Stimulated activated memory B cell treated with anti-CD40 and anti-IgM and Interleukin-4, amounts not matched to agents 10 μg/mL and 1 μg/mL and 100 μg/mL, for 72 hours (primary cell): Measurements from ENCODE around the gene ALAD.

ENCODE experiments used
- ATAC-seq: fragments of 150-1000 bp; cut with Tn5 transposase; 2 replicates; pipeline ENCODE4 v1.10.0; 2021
- H3K27ac Mint-ChIP-seq: one replicate; pipeline ENCODE4 v1.8.0; 2022; ENCODE audit warnings: mild to moderate bottlenecking, mixed read lengths
- H3K27me3 Mint-ChIP-seq: one replicate; pipeline ENCODE4 v1.8.0; 2022; ENCODE audit warnings: mixed read lengths
- H3K36me3 Mint-ChIP-seq: one replicate; pipeline ENCODE4 v1.8.0; 2022; ENCODE audit warnings: mixed read lengths
- H3K4me1 Mint-ChIP-seq: one replicate; pipeline ENCODE4 v1.8.0; 2022; ENCODE audit warnings: mixed read lengths
- H3K4me3 Mint-ChIP-seq: one replicate; pipeline ENCODE4 v1.8.0; 2022; ENCODE audit warnings: mild to moderate bottlenecking, moderate library complexity, mixed read lengths
- H3K9me3 Mint-ChIP-seq: one replicate; pipeline ENCODE4 v1.8.0; 2022; ENCODE audit warnings: mixed read lengths

The ALAD gene

DNA sequence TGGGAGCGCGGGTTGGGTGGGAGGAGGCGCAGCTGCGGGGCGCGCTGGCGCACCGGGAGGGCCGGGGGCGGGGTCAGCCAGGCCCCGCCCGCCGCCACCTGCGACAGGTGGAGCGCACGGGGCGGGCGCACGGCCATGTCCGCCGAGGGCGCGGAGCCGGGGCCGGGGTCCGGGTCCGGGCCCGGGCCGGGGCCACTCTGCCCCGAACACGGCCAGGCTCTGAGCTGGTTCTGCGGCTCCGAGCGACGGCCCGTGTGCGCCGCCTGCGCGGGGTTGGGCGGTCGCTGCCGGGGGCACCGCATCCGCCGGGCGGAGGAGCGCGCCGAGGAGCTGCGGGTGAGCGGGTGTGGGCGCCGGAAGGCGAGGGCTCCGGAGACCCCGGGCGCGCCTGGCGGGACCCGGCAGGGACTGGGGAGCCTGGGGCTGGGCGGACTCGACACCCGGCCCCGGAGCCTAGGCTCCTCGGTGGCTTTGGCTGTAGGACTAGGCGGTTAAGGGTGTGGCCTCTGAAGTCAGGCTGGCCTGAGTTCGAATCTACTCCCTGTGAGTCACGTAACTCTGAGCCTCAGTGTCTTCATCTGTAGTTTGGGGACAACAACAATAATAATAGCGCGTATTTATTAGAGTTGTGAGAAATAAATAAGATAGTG, 51.5 kb downstream of the ALAD start, which contains the start of gene BSPRY:
BSPRY (plus strand) TSS at position 97 of the 650 bp plus-strand sequence; CDS start at position 136, 39 bp downstream.
- Mint-ChIP-seq H3K27ac (peak within 1 kb of the TSS; percentile 62), H3K36me3 (no peaks in the 10 kb centered on the region), H3K4me1 (peaks cover 29% of the 10 kb centered on the region), H3K9me3 (no peaks in the 10 kb centered on the region), H3K4me3 (peak within 1 kb of the TSS; percentile 77), H3K27me3 (peaks cover 26% of the 10 kb centered on the region)
- ATAC-seq, result peak; percentile 63

- peak overlapping the region; percentile 74 for H3K4me3 Mint-ChIP-seq
- no peak for ATAC-seq
- H3K36me3 Mint-ChIP-seq, result no peaks in the 10 kb centered on the region
- H3K9me3 Mint-ChIP-seq, result no peaks in the 10 kb centered on the region
- H3K27ac Mint-ChIP-seq, result no peak overlapping the region
- peaks cover 26% of the 10 kb centered on the region for H3K27me3 Mint-ChIP-seq
- peaks cover 29% of the 10 kb centered on the region for H3K4me1 Mint-ChIP-seq
Observed at GRCh38 chr9:113349066-113349444, 52.0 kb downstream of the ALAD start.

GRCh38 chr9:113348437-113348836, 52.6 kb downstream of the ALAD start:
- H3K9me3 Mint-ChIP-seq, result no peaks in the 10 kb centered on the region
- H3K4me3 Mint-ChIP-seq, result no peak overlapping the region
- no peak overlapping the region for H3K27ac Mint-ChIP-seq
- no peaks in the 10 kb centered on the region for H3K36me3 Mint-ChIP-seq
- H3K4me1 Mint-ChIP-seq, result peaks cover 29% of the 10 kb centered on the region
- ATAC-seq, result no peak
- H3K27me3 Mint-ChIP-seq, result peaks cover 26% of the 10 kb centered on the region

- ATAC-seq, result no peak
- Mint-ChIP-seq H3K27me3 (peaks cover 9% of the 10 kb centered on the region), H3K27ac (no peak overlapping the region), H3K36me3 (no peaks in the 10 kb centered on the region), H3K4me1 (peaks cover 11% of the 10 kb centered on the region), H3K4me3 (no peak overlapping the region), H3K9me3 (no peaks in the 10 kb centered on the region)
Observed at GRCh38 chr9:113345671-113346070, 55.4 kb downstream of the ALAD start.

DNA sequence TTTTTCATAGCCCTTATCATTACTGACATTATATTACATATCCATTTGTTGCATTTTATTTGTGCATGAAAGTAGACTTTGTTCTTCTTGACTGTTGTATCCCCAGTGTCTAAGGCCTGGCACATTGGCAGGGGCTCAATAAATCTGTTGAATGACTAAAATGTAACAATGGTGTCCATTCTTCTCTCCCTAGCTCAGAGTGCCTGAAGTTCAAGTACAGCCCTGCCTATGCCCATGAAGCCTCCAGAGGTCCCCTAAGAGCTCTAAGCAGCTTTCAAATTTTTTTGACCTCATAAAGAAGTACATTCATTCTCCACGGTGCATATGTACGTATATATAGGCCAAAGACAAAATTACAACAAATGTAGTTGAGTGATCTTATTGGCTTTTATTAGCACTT, 55.9 kb downstream of the ALAD start:
- no peaks in the 10 kb centered on the region for H3K36me3 Mint-ChIP-seq

GRCh38 chr9:113343732-113344231, 57.3 kb downstream of the ALAD start:
- Mint-ChIP-seq H3K9me3 (no peaks in the 10 kb centered on the region), H3K4me3 (no peak overlapping the region), H3K36me3 (no peaks in the 10 kb centered on the region), H3K4me1 (peaks cover 15% of the 10 kb centered on the region), H3K27ac (no peak overlapping the region), H3K27me3 (peaks cover 8% of the 10 kb centered on the region)
- no peak for ATAC-seq

More for the DNA sequence above, 55.9 kb downstream of the ALAD start:
- no peaks in the 10 kb centered on the region for H3K9me3 Mint-ChIP-seq
- H3K27ac Mint-ChIP-seq, result no peak overlapping the region
- peaks cover 4% of the 10 kb centered on the region for H3K27me3 Mint-ChIP-seq
- no peak for ATAC-seq
- no peak overlapping the region for H3K4me3 Mint-ChIP-seq
- peaks cover 11% of the 10 kb centered on the region for H3K4me1 Mint-ChIP-seq

DNA sequence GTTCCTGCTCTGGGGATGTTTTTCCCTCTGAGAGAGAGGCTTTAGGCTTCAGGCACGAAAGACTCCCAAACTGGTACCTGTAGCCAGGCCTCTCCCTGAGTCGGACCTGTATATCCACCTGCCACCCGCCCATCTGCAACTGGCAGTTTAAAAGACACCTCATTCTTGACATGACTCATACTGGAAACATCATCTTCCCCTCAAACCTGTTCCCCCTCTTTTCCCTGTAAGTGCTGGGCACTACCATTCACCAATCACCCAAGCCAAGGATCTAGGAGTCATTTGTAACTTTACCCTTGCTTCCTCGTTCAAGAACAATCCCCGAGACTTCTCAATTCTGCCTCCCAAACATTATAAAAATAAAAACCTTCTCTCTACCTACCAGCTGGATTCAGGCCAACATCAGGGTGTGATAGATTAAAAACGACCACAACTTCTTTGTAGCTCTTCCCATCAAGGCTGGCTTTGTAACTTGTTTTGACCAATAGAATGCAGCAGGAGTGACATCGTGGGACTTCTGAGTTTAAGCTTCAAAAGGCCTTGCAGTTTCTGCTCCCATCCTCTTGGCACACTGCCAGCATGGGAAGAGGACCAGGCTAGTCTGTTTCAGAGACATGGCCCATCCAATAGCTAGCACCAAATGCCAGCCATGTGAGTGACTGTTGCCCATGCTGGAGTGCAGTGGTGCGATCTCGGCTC, 59.2 kb downstream of the ALAD start:
- Mint-ChIP-seq H3K4me1 (peaks cover 15% of the 10 kb centered on the region), H3K9me3 (no peaks in the 10 kb centered on the region), H3K27ac (no peak overlapping the region), H3K27me3 (peaks cover 10% of the 10 kb centered on the region), H3K36me3 (no peaks in the 10 kb centered on the region), H3K4me3 (no peak overlapping the region)
- ATAC-seq, result no peak

DNA sequence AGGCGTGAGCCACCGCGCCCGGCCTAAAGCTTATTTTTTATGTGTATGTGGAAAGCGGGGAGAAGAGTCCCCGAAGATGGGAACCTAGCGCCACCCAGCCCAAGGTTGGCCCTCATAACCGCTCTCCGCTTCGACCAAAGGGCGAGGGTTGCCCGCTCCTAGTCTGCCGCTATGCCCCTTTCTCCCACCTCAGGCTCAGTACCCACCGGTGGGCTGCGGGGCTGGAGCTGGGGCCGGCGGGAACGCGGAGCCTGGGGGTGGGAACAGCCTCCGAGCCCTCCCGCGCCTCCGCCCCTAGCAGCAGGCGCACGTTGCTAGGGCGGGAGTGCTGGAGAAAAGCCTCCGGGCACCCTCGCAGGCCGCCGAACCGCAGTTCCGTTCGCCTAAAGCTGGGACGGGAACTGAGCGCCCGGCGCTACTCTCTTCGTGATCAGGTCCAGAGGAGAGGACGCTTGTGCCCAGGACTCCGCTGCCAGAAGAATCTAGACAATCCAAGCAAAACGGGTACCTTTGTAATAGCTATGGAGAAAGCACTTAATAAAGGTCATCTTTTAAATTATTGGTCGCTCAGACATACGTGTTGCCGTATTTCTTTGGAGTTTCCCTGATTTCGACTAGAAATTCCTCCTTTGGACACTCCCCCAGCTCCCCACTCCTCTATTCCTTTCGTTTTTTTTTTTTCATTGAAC, 60.9 kb downstream of the ALAD start, which contains the start of gene WDR31:
WDR31 (minus strand) TSS at position 265 of the 689 bp plus-strand sequence. CDS start 8,253 bp downstream, outside the sequence.
- peak within 1 kb of the TSS; percentile 91 for H3K4me3 Mint-ChIP-seq

GRCh38 chr9:113337714-113338113, 63.4 kb downstream of the ALAD start:
- ATAC-seq, result no peak
- Mint-ChIP-seq H3K27me3 (peaks cover 10% of the 10 kb centered on the region), H3K9me3 (no peaks in the 10 kb centered on the region), H3K36me3 (no peaks in the 10 kb centered on the region), H3K4me1 (peaks cover 15% of the 10 kb centered on the region), H3K27ac (no peak overlapping the region), H3K4me3 (no peak overlapping the region)

More for the DNA sequence above, 60.9 kb downstream of the ALAD start, which contains the start of gene WDR31:
- ATAC-seq, result peak; percentile 97
- peaks cover 15% of the 10 kb centered on the region for H3K4me1 Mint-ChIP-seq
- H3K36me3 Mint-ChIP-seq, result no peaks in the 10 kb centered on the region
- no peaks in the 10 kb centered on the region for H3K9me3 Mint-ChIP-seq
- peak within 1 kb of the TSS; percentile 69 for H3K27ac Mint-ChIP-seq
- H3K27me3 Mint-ChIP-seq, result peaks cover 10% of the 10 kb centered on the region
